Duodenal mucosa (tissue), 2 donors: ENCODE measurements around the gene MT1M.
A peak's percentile ranks its signal among the peaks of the same experiment; 100 is the strongest.

ENCODE experiments used
- H3K27ac ChIP-seq: one replicate; pipeline ENCODE4 v1.7.0; 2013; ENCODE audit warnings: low read depth, low read length
- H3K27me3 ChIP-seq, 2 donors: one replicate each; pipeline ENCODE4 v1.7.0; 2013; ENCODE audit warnings: low read length in 2 of 2, control low read depth in 1 of 2; ENCODE audit not compliant: insufficient read depth in 2 of 2, control insufficient read depth in 1 of 2
- H3K36me3 ChIP-seq, 2 donors: one replicate each; pipeline ENCODE4 v1.7.0; 2013; ENCODE audit warnings: low read length in 2 of 2, control low read depth in 1 of 2; ENCODE audit not compliant: insufficient read depth in 2 of 2, control insufficient read depth in 1 of 2
- H3K4me1 ChIP-seq, 2 donors: one replicate each; pipeline ENCODE4 v1.7.0; 2013; ENCODE audit warnings: low read length in 2 of 2, control low read depth in 1 of 2; ENCODE audit not compliant: insufficient read depth in 2 of 2, control insufficient read depth in 1 of 2
- H3K4me3 ChIP-seq, 2 donors: one replicate each; pipeline ENCODE4 v1.7.0; 2013; ENCODE audit warnings: low read length in 2 of 2, low read depth in 1 of 2
- H3K9ac ChIP-seq, 2 donors: one replicate each; pipeline ENCODE4 v1.7.0; 2013; ENCODE audit warnings: low read length in 2 of 2, low read depth in 1 of 2
- H3K9me3 ChIP-seq, 2 donors: one replicate each; pipeline ENCODE4 v1.7.0; 2013; ENCODE audit warnings: low read length in 2 of 2, control low read depth in 1 of 2; ENCODE audit not compliant: control insufficient read depth in 1 of 2

The MT1M gene

DNA sequence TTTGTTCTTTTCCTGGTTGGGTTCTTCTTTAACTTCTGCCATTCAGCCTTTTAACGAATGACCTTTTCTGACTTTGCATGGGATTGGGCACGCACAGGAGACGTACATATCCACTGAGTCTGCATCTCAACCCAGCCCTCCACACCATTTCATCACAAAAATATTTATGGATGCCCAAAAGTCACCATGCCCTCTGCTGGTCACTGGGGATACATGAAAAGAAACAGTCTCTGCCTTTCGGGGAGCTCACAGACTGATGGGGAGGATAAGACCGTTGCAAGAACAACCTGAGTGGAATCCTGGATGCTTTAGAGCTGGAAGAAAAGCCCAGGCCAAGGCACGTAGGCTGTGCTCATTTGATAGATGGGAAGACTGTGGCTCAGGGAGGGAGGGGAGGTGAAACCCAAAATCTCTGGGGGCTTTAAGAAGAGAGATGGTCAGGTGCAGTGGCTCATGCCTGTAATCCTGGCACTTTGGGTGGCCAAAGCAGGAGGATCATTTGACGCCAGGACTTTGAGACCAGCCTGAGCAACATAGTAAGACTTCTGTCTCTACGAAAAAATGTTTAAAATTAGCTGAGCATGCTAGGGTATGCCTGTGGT lies 32.0 kb upstream of the MT1M start:
- H3K27me3 ChIP-seq = no peaks in the 10 kb centered on the region
- H3K36me3 ChIP-seq = no peaks in the 10 kb centered on the region
- no peaks in the 10 kb centered on the region for H3K4me1 ChIP-seq
- no peak overlapping the region for H3K27ac ChIP-seq
- H3K9me3 ChIP-seq = no peaks in the 10 kb centered on the region
- H3K9ac ChIP-seq = no peak overlapping the region
- H3K4me3 ChIP-seq = no peak overlapping the region

DNA sequence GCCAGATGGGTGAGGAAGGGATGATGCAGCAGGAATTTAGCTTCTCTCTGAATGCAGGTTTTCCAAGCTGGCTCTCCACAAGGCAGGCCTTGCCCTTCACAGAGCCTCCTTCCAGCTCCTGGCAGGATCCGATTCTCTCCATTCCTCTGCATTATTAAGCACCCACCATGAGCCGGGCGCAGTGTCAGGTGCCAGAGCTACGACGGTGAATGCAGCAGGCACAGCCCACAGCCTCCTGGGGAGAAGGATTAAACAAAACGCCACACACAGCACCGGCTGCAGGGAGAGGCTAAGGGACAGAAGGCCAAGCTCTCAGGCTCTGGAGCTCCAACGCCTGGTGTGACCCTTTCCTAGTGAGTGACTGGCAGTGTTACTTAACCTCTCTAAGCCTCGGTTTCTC lies 31.1 kb upstream of the MT1M start:
- Histone ChIP-seq H3K27ac (no peak overlapping the region), H3K36me3 (no peaks in the 10 kb centered on the region), H3K4me1 (peaks cover 0 to 4% of the 10 kb centered on the region in 2 donors)

DNA sequence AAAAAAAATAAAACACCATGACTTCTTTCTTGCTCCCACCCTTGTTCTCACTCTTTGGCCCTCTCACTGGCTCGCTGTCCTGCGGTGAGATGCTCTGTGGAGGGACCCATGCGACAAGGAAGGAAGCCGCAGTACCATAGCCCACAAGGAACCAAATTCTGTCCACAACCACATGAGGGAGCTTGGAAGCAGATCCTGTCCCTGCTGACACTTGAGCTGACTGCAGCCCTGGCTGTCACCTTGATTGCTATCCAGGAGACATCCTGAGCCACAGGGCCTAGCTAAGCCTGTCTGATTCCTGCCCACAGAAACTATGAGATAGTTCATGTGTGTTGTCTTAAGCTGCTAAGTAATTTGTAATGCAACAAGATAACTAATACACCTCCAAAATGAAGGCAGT lies 28.9 kb upstream of the MT1M start:
- Histone ChIP-seq H3K27ac (no peak overlapping the region), H3K9ac (no peak overlapping the region), H3K36me3 (no peaks in the 10 kb centered on the region)

More for the DNA sequence above, 31.1 kb upstream of the MT1M start:
- Histone ChIP-seq H3K9me3 (no peaks in the 10 kb centered on the region), H3K9ac (no peak overlapping the region), H3K4me3 (no peak overlapping the region), H3K27me3 (no peaks in the 10 kb centered on the region)

GRCh38 chr16:56604966-56605365 lies 27.5 kb upstream of the MT1M start:
- Histone ChIP-seq H3K9ac (no peak overlapping the region), H3K4me1 (peaks cover 13 to 26% of the 10 kb centered on the region in 2 donors), H3K9me3 (no peaks in the 10 kb centered on the region), H3K27ac (no peak overlapping the region), H3K36me3 (no peaks in the 10 kb centered on the region), H3K4me3 (no peak overlapping the region), H3K27me3 (no peaks in the 10 kb centered on the region)

More for the DNA sequence above, 28.9 kb upstream of the MT1M start:
- H3K9me3 ChIP-seq = no peaks in the 10 kb centered on the region
- no peaks in the 10 kb centered on the region for H3K27me3 ChIP-seq
- H3K4me3 ChIP-seq = no peak overlapping the region
- H3K4me1 ChIP-seq = peaks cover 13 to 18% of the 10 kb centered on the region in 2 donors

DNA sequence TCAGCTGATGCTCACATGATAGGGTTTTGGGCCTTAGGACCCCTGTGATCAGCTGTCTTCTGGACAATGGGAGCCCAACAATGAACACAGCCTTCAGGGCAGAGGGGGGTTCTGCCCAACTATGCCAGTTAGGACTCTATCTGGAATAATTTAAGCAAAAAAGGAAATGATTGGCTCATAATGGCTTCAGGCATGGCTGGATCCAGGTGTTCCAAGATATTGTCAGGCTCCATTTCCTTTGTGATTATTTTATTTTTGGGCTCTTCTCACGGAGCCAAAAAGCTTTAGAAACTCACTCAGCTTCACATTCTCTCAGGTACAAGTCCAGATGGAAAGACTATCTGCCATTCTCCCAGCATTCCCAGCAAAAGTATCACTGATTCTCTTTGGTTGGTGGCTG lies 27.0 kb upstream of the MT1M start:
- Histone ChIP-seq H3K27me3 (no peaks in the 10 kb centered on the region), H3K4me3 (no peak overlapping the region), H3K9me3 (no peaks in the 10 kb centered on the region), H3K9ac (no peak overlapping the region), H3K36me3 (no peaks in the 10 kb centered on the region), H3K4me1 (peaks cover 13 to 31% of the 10 kb centered on the region in 2 donors), H3K27ac (peak overlapping the region; percentile 90)

- peaks cover 13 to 37% of the 10 kb centered on the region in 2 donors for H3K4me1 ChIP-seq
- no peaks in the 10 kb centered on the region for H3K9me3 ChIP-seq
- peak overlapping the region; percentile 90 for H3K27ac ChIP-seq
- H3K36me3 ChIP-seq = no peaks in the 10 kb centered on the region
- H3K27me3 ChIP-seq = no peaks in the 10 kb centered on the region
- no peak overlapping the region for H3K4me3 ChIP-seq
- H3K9ac ChIP-seq = no peak overlapping the region
Observed at GRCh38 chr16:56606071-56606475, 26.4 kb upstream of the MT1M start.

- H3K27ac ChIP-seq = peak overlapping the region; percentile 90
- no peak overlapping the region for H3K4me3 ChIP-seq
- H3K4me1 ChIP-seq = peaks cover 18 to 42% of the 10 kb centered on the region in 2 donors
- no peaks in the 10 kb centered on the region for H3K9me3 ChIP-seq
- H3K36me3 ChIP-seq = no peaks in the 10 kb centered on the region
- no peak overlapping the region for H3K9ac ChIP-seq
- H3K27me3 ChIP-seq = no peaks in the 10 kb centered on the region
Observed at GRCh38 chr16:56606476-56607108, 25.9 kb upstream of the MT1M start.

- Histone ChIP-seq H3K27me3 (no peaks in the 10 kb centered on the region), H3K27ac (peak overlapping the region; percentile 90), H3K36me3 (no peaks in the 10 kb centered on the region), H3K4me3 (no peak overlapping the region), H3K4me1 (peaks cover 19 to 44% of the 10 kb centered on the region in 2 donors), H3K9ac (peak overlapping the region; percentile 9 to 64), H3K9me3 (no peaks in the 10 kb centered on the region)
Observed at GRCh38 chr16:56607109-56607618, 25.3 kb upstream of the MT1M start.

- H3K4me1 ChIP-seq = peaks cover 19 to 44% of the 10 kb centered on the region in 2 donors
- H3K27me3 ChIP-seq = no peaks in the 10 kb centered on the region
- peak overlapping the region; percentile 85 to 95 for H3K4me3 ChIP-seq
- H3K9me3 ChIP-seq = no peaks in the 10 kb centered on the region
- no peaks in the 10 kb centered on the region for H3K36me3 ChIP-seq
- peak overlapping the region; percentile 90 for H3K27ac ChIP-seq
- peak overlapping the region; percentile 9 to 64 for H3K9ac ChIP-seq
Observed at GRCh38 chr16:56607675-56608042, 24.8 kb upstream of the MT1M start.

GRCh38 chr16:56608043-56608875 lies 24.2 kb upstream of the MT1M start, which contains the start of gene MT2A:
MT2A (plus strand) TSS chr16:56608584; CDS start chr16:56608656, 72 bp downstream.
- Histone ChIP-seq H3K4me1 (peaks cover 19 to 44% of the 10 kb centered on the region in 2 donors), H3K9ac (peak within 1 kb of the TSS; percentile 81 to 89), H3K4me3 (peak within 1 kb of the TSS; percentile 85 to 95), H3K27me3 (no peaks in the 10 kb centered on the region), H3K9me3 (no peaks in the 10 kb centered on the region), H3K27ac (peak within 1 kb of the TSS; percentile 90), H3K36me3 (no peaks in the 10 kb centered on the region)
